GM21367 (cell line): Measurements from ENCODE around the gene FPGS.
"Not testable (repeated sequence)": the region's sequence is repeated elsewhere in the genome, so short reads cannot be mapped to it uniquely, and the experiment has no call there.

ENCODE experiments used
- ATAC-seq: cut with Tn5 transposase; IDR thresholded peaks from one replicate; pipeline ENCODE4 v1.9.1; 2021; ENCODE audit not compliant: unreplicated experiment

The FPGS gene

GRCh38 chr9:127835991-127836516 lies 33.4 kb downstream of the FPGS start:
- ATAC-seq: no peak

- ATAC-seq: not testable (repeated sequence)
Measured at GRCh38 chr9:127836561-127836960, 33.9 kb downstream of the FPGS start.

- no peak for ATAC-seq
Measured at GRCh38 chr9:127837346-127837745, 34.7 kb downstream of the FPGS start.

- ATAC-seq: no peak
Measured at GRCh38 chr9:127838375-127839078, 35.8 kb downstream of the FPGS start.

- ATAC-seq: no peak
Measured at GRCh38 chr9:127841087-127841835, 38.6 kb downstream of the FPGS start.

GRCh38 chr9:127844821-127845359 lies 42.2 kb downstream of the FPGS start:
- no peak for ATAC-seq

- ATAC-seq: not testable (repeated sequence)
Measured at GRCh38 chr9:127845619-127846018, 42.9 kb downstream of the FPGS start.

GRCh38 chr9:127846443-127847177 lies 43.9 kb downstream of the FPGS start:
- no peak for ATAC-seq

GRCh38 chr9:127847178-127847510 lies 44.5 kb downstream of the FPGS start:
- no peak for ATAC-seq

- no peak for ATAC-seq
Measured at GRCh38 chr9:127847833-127848755, 45.4 kb downstream of the FPGS start.

GRCh38 chr9:127848756-127849504 lies 46.2 kb downstream of the FPGS start:
- no peak for ATAC-seq

- no peak for ATAC-seq
Measured at GRCh38 chr9:127850286-127850830, 47.7 kb downstream of the FPGS start.

- no peak for ATAC-seq
Measured at GRCh38 chr9:127852829-127853228, 50.1 kb downstream of the FPGS start.

GRCh38 chr9:127853312-127854183 lies 50.9 kb downstream of the FPGS start:
- no peak for ATAC-seq

GRCh38 chr9:127854184-127854806 lies 51.6 kb downstream of the FPGS start, which contains the start of gene ENG:
TSS of gene ENG (minus strand) at chr9:127854658. CDS start at chr9:127854355, 303 bp downstream.
- no peak for ATAC-seq

- no peak for ATAC-seq
Measured at GRCh38 chr9:127854960-127855359, 52.3 kb downstream of the FPGS start.

- no peak for ATAC-seq
Measured at GRCh38 chr9:127855522-127855921, 52.8 kb downstream of the FPGS start.
